ENCODE data around the gene DYDC2.

GRCh38 chr10:80313523-80313922, 43.1 kb upstream of the DYDC2 start:
- TF ChIP-seq, protein P1, sequence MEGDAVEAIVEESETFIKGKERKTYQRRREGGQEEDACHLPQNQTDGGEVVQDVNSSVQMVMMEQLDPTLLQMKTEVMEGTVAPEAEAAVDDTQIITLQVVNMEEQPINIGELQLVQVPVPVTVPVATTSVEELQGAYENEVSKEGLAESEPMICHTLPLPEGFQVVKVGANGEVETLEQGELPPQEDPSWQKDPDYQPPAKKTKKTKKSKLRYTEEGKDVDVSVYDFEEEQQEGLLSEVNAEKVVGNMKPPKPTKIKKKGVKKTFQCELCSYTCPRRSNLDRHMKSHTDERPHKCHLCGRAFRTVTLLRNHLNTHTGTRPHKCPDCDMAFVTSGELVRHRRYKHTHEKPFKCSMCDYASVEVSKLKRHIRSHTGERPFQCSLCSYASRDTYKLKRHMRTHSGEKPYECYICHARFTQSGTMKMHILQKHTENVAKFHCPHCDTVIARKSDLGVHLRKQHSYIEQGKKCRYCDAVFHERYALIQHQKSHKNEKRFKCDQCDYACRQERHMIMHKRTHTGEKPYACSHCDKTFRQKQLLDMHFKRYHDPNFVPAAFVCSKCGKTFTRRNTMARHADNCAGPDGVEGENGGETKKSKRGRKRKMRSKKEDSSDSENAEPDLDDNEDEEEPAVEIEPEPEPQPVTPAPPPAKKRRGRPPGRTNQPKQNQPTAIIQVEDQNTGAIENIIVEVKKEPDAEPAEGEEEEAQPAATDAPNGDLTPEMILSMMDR (IDR thresholded peaks at IDR 0.05; ENCODE audit: low read depth, low read length, missing input control), result no peak
- TF ChIP-seq GABPA (IDR thresholded peaks at IDR 0.05 in 1 of 2, conservative IDR thresholded peaks at IDR 0.05 in 1 of 2), result no peak
- TF ChIP-seq SP1 (IDR thresholded peaks at IDR 0.05), result no peak
- TF ChIP-seq TAF1 (conservative IDR thresholded peaks at IDR 0.05), result no peak
- TF ChIP-seq YY1 (IDR thresholded peaks at IDR 0.05), result no peak
- no peak for TF ChIP-seq MAX (IDR thresholded peaks at IDR 0.05)
- no peak for TF ChIP-seq JUND (IDR thresholded peaks at IDR 0.05)
